Neutrophil (primary cell): ENCODE data around the gene CSGALNACT2.

Experiments used
- H3K27ac ChIP-seq: fragments of 200-600 bp; sonication (generic); 2 replicates; pipeline ENCODE4 v1.5.1; 2016; ENCODE audit warnings: mild to moderate bottlenecking, moderate library complexity
- H3K27me3 ChIP-seq: fragments of 200-600 bp; sonication (generic); 2 replicates; pipeline ENCODE4 v1.6.0; 2016; ENCODE audit warnings: mild to moderate bottlenecking
- H3K36me3 ChIP-seq: fragments of 200-600 bp; sonication (generic); 2 replicates; pipeline ENCODE4 v1.5.1; 2017
- H3K4me1 ChIP-seq, 2 experiments: fragments of 200-600 bp in 1 of 2; sonication (generic) in 1 of 2; 1 replicate in 1 of 2; 2 replicates in 1 of 2; pipeline versions ENCODE4 v1.5.1 to v1.6.1; 2013 to 2016; ENCODE audit warnings: low read depth in 1 of 2, low read length in 1 of 2, mild to moderate bottlenecking in 1 of 2, moderate library complexity in 1 of 2; ENCODE audit not compliant: control insufficient read depth in 1 of 2, insufficient read depth in 1 of 2
- H3K4me3 ChIP-seq, 2 experiments: fragments of 200-600 bp in 1 of 2; sonication (generic) in 1 of 2; 1 replicate in 1 of 2; 2 replicates in 1 of 2; pipeline ENCODE4 v1.5.1; 2013 to 2016; ENCODE audit warnings: low read depth in 1 of 2, low read length in 1 of 2, mild to moderate bottlenecking in 1 of 2, moderate library complexity in 1 of 2
- H3K9me3 ChIP-seq: fragments of 200-600 bp; sonication (generic); 2 replicates; pipeline ENCODE4 v1.5.1; 2016
- CTCF ChIP-seq: fragments of 200-600 bp; sonication (generic); IDR thresholded peaks from 2 replicates; pipeline ENCODE4 v1.5.1; 2016; ENCODE audit warnings: antibody characterized with exemption

The CSGALNACT2 gene

GRCh38 chr10:43114088-43114742 is 24.0 kb upstream of the CSGALNACT2 start:
- Histone ChIP-seq H3K4me3 (no peak overlapping the region), H3K27ac (no peak overlapping the region), H3K36me3 (no peaks in the 10 kb centered on the region), H3K27me3 (no peaks in the 10 kb centered on the region), H3K4me1 (no peaks in the 10 kb centered on the region), H3K9me3 (no peaks in the 10 kb centered on the region)
- no peak for TF ChIP-seq CTCF

- no peaks in the 10 kb centered on the region for H3K4me1 ChIP-seq
- no peak overlapping the region for H3K27ac ChIP-seq
- H3K4me3 ChIP-seq = no peak overlapping the region
- H3K9me3 ChIP-seq = no peaks in the 10 kb centered on the region
- TF ChIP-seq CTCF = no peak
- no peaks in the 10 kb centered on the region for H3K36me3 ChIP-seq
- H3K27me3 ChIP-seq = no peaks in the 10 kb centered on the region
Measured at GRCh38 chr10:43114743-43115611, 23.3 kb upstream of the CSGALNACT2 start.

- H3K36me3 ChIP-seq = no peaks in the 10 kb centered on the region
- no peak for TF ChIP-seq CTCF
- no peaks in the 10 kb centered on the region for H3K9me3 ChIP-seq
- H3K27ac ChIP-seq = no peak overlapping the region
- H3K4me3 ChIP-seq = no peak overlapping the region
- H3K4me1 ChIP-seq = peaks cover 7 to 8% of the 10 kb centered on the region in 2 experiments
- H3K27me3 ChIP-seq = no peaks in the 10 kb centered on the region
Measured at GRCh38 chr10:43115881-43116595, 22.2 kb upstream of the CSGALNACT2 start.

- no peak overlapping the region for H3K27ac ChIP-seq
- no peak for TF ChIP-seq CTCF
- H3K36me3 ChIP-seq = no peaks in the 10 kb centered on the region
- no peaks in the 10 kb centered on the region for H3K9me3 ChIP-seq
- no peak overlapping the region for H3K4me3 ChIP-seq
- no peaks in the 10 kb centered on the region for H3K27me3 ChIP-seq
- H3K4me1 ChIP-seq = peaks cover 13% of the 10 kb centered on the region in 2 experiments
Measured at GRCh38 chr10:43116596-43116995, 21.6 kb upstream of the CSGALNACT2 start.

GRCh38 chr10:43117031-43117776 is 21.0 kb upstream of the CSGALNACT2 start:
- Histone ChIP-seq H3K9me3 (no peaks in the 10 kb centered on the region), H3K27me3 (no peaks in the 10 kb centered on the region), H3K4me3 (no peak overlapping the region), H3K27ac (no peak overlapping the region), H3K4me1 (peaks cover 19 to 20% of the 10 kb centered on the region in 2 experiments), H3K36me3 (no peaks in the 10 kb centered on the region)
- TF ChIP-seq CTCF = no peak
